OCI-LY7 (cell line): ENCODE measurements around the gene NCAPH2.

ENCODE experiments used
- CTCF ChIP-seq: fragments of 200-600 bp; sonication (generic); conservative IDR thresholded peaks from 2 replicates; pipeline ENCODE4 v1.5.1; 2014; ENCODE audit warnings: mild to moderate bottlenecking, antibody characterized with exemption, low read length, moderate library complexity, mixed read lengths
- EZH2phosphoT487 ChIP-seq: fragments of 200-600 bp; sonication (generic); IDR thresholded peaks from 2 replicates; pipeline ENCODE4 v1.6.1; 2018; ENCODE audit warnings: low read depth, borderline replicate concordance, mild to moderate bottlenecking, mixed run types, antibody characterized with exemption, low read length, moderate library complexity, mixed read lengths

- TF ChIP-seq CTCF (no peak), EZH2phosphoT487 (no peak)
Measured at GRCh38 chr22:50464451-50464850, 43.6 kb upstream of the NCAPH2 start.
